ENCODE results near the gene PRDM5. TPM values are rescaled to one million over a fixed set of nuclear protein-coding genes. Genes with fewer than 3 reads are reported as not detected.

The PRDM5 gene
- total and polyA plus RNA-seq, 2 donors (not counting 1 experiment from before 2014, with no cell fraction given): 8.6 to 19.0 TPM

DNA sequence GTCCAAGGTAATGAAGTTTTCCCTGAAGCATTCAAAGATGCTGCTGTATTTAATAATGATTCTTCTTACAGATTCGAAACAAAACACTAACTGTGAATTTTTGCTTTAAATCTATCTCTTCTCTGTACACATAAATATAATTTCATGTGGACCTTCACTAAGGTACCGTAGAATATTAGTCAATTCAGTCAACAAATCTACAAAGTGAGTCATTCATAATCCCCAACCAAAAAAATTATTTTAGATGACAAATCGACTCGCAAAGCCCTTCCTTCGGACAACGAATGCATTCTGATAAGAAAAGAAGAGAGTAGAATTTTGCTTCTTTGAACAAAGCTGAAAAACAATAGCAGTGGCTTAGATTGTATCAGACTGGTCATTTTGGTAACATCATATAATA, 95.7 kb downstream of the PRDM5 start:
- Histone ChIP-seq H3K4me1 (ENCODE audit: control insufficient read depth, extremely low read depth, insufficient read depth, low read length) (no peaks in the 10 kb centered on the region), H3K4me3 (replicated peaks in 1 of 4; ENCODE audit: control extremely low read depth in 1 of 4, insufficient read depth in 1 of 4, low read depth in 3 of 4, low read length in 4 of 4) (no peak overlapping the region), H3K27me3 (ENCODE audit: control insufficient read depth, insufficient read depth, low read length) (no peaks in the 10 kb centered on the region), H4K20me1 (ENCODE audit: control insufficient read depth, extremely low read depth, insufficient read depth, low read length) (no peaks in the 10 kb centered on the region), H3K79me2 (ENCODE audit: control insufficient read depth, insufficient read depth, low read length) (no peaks in the 10 kb centered on the region), H3K4me2 (ENCODE audit: extremely low read depth, insufficient read depth, low read length) (no peak overlapping the region), H3K27ac (ENCODE audit: insufficient read depth, low read length) (no peak overlapping the region), H3K9me3 (ENCODE audit: control insufficient read depth, insufficient read depth, low read depth, low read length) (no peaks in the 10 kb centered on the region), H3K36me3 (ENCODE audit: control insufficient read depth, insufficient read depth, low read length) (no peaks in the 10 kb centered on the region), H3K9ac (ENCODE audit: insufficient read depth, low read length) (no peak overlapping the region), H2AFZ (ENCODE audit: low read length) (no peak overlapping the region)
- DNase-seq (ENCODE audit: low read depth in 2 of 2): no peak
- TF ChIP-seq EZH2 (IDR thresholded peaks at IDR 0.05; ENCODE audit: low read length, missing control alignments): no peak
- TF ChIP-seq, protein P1, sequence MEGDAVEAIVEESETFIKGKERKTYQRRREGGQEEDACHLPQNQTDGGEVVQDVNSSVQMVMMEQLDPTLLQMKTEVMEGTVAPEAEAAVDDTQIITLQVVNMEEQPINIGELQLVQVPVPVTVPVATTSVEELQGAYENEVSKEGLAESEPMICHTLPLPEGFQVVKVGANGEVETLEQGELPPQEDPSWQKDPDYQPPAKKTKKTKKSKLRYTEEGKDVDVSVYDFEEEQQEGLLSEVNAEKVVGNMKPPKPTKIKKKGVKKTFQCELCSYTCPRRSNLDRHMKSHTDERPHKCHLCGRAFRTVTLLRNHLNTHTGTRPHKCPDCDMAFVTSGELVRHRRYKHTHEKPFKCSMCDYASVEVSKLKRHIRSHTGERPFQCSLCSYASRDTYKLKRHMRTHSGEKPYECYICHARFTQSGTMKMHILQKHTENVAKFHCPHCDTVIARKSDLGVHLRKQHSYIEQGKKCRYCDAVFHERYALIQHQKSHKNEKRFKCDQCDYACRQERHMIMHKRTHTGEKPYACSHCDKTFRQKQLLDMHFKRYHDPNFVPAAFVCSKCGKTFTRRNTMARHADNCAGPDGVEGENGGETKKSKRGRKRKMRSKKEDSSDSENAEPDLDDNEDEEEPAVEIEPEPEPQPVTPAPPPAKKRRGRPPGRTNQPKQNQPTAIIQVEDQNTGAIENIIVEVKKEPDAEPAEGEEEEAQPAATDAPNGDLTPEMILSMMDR (conservative IDR thresholded peaks at IDR 0.05 in 1 of 2, IDR thresholded peaks at IDR 0.05 in 1 of 2; ENCODE audit: low read depth in 1 of 2, low read length in 2 of 2): no peak

DNA sequence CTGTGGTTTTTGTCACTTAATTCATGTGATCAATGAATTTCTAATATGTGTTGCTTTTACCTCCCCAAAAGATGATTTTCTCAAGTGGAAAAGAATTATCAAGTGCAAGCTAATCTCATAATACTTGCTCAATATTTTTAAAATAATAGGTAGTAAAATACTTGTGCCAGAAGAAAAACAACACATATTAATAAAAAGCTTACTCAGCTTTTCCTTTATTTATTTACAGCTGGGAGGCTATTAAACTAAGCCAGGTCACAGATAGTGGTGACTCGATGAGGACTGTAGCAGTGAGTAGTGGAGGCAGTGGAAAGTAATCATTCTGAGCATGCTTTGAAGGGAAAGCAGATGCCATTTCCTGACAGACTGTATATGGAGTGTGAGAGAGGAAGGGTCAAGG, 96.1 kb downstream of the PRDM5 start:
- no peaks in the 10 kb centered on the region for H3K79me2 ChIP-seq (ENCODE audit: control insufficient read depth, insufficient read depth, low read length)
- H3K4me1 ChIP-seq (ENCODE audit: control insufficient read depth, extremely low read depth, insufficient read depth, low read length): no peaks in the 10 kb centered on the region
- H3K27me3 ChIP-seq (ENCODE audit: control insufficient read depth, insufficient read depth, low read length): no peaks in the 10 kb centered on the region
- H3K36me3 ChIP-seq (ENCODE audit: control insufficient read depth, insufficient read depth, low read length): no peaks in the 10 kb centered on the region
- no peak overlapping the region for H3K27ac ChIP-seq (ENCODE audit: insufficient read depth, low read length)
- H2AFZ ChIP-seq (ENCODE audit: low read length): no peak overlapping the region
- no peak overlapping the region for H3K9ac ChIP-seq (ENCODE audit: insufficient read depth, low read length)
- H4K20me1 ChIP-seq (ENCODE audit: control insufficient read depth, extremely low read depth, insufficient read depth, low read length): no peaks in the 10 kb centered on the region
- TF ChIP-seq, protein P1 (conservative IDR thresholded peaks at IDR 0.05 in 1 of 2, IDR thresholded peaks at IDR 0.05 in 1 of 2; ENCODE audit: low read depth in 1 of 2, low read length in 2 of 2): no peak
- TF ChIP-seq EZH2 (IDR thresholded peaks at IDR 0.05; ENCODE audit: low read length, missing control alignments): no peak
- no peak for DNase-seq (ENCODE audit: low read depth in 2 of 2)
- H3K9me3 ChIP-seq (ENCODE audit: control insufficient read depth, insufficient read depth, low read depth, low read length): no peaks in the 10 kb centered on the region
- no peak overlapping the region for H3K4me3 ChIP-seq (replicated peaks in 1 of 4; ENCODE audit: control extremely low read depth in 1 of 4, insufficient read depth in 1 of 4, low read depth in 3 of 4, low read length in 4 of 4)
- no peak overlapping the region for H3K4me2 ChIP-seq (ENCODE audit: extremely low read depth, insufficient read depth, low read length)

DNA sequence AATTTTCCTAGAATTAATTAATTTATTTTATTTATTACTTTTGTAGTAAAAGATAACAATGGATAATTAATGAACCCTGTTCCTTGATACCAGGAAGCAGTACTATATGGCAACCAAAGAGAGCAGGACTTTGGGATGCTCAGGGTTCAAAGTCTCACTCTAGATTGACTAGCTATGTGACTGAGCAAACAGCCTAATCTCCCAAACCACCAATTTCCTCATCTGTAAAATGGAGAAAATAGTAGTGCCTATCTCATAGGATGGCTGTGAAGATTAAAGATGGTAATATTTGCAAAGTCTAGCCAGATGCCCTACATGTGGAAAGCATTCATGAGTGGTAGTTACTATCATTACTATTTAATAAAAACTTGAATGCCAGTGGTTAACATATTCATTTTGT, 97.6 kb downstream of the PRDM5 start:
- no peaks in the 10 kb centered on the region for H3K79me2 ChIP-seq (ENCODE audit: control insufficient read depth, insufficient read depth, low read length)
- H3K4me3 ChIP-seq (replicated peaks in 1 of 4; ENCODE audit: control extremely low read depth in 1 of 4, insufficient read depth in 1 of 4, low read depth in 3 of 4, low read length in 4 of 4): no peak overlapping the region
- no peak overlapping the region for H2AFZ ChIP-seq (ENCODE audit: low read length)
- no peaks in the 10 kb centered on the region for H4K20me1 ChIP-seq (ENCODE audit: control insufficient read depth, extremely low read depth, insufficient read depth, low read length)
- no peak overlapping the region for H3K4me2 ChIP-seq (ENCODE audit: extremely low read depth, insufficient read depth, low read length)
- TF ChIP-seq, protein P1 (conservative IDR thresholded peaks at IDR 0.05 in 1 of 2, IDR thresholded peaks at IDR 0.05 in 1 of 2; ENCODE audit: low read depth in 1 of 2, low read length in 2 of 2): no peak
- no peak for TF ChIP-seq EZH2 (IDR thresholded peaks at IDR 0.05; ENCODE audit: low read length, missing control alignments)
- no peaks in the 10 kb centered on the region for H3K27me3 ChIP-seq (ENCODE audit: control insufficient read depth, insufficient read depth, low read length)
- H3K36me3 ChIP-seq (ENCODE audit: control insufficient read depth, insufficient read depth, low read length): no peaks in the 10 kb centered on the region
- no peak overlapping the region for H3K9ac ChIP-seq (ENCODE audit: insufficient read depth, low read length)
- no peak for DNase-seq (ENCODE audit: low read depth in 2 of 2)
- H3K4me1 ChIP-seq (ENCODE audit: control insufficient read depth, extremely low read depth, insufficient read depth, low read length): no peaks in the 10 kb centered on the region
- no peak overlapping the region for H3K27ac ChIP-seq (ENCODE audit: insufficient read depth, low read length)
- no peaks in the 10 kb centered on the region for H3K9me3 ChIP-seq (ENCODE audit: control insufficient read depth, insufficient read depth, low read depth, low read length)

Data from fibroblast of lung (primary cell).